C4-2B (cell line): Measurements from ENCODE around the gene GDF10.

ENCODE experiments used
- CTCF ChIP-seq: fragments of 450-650 bp; conservative IDR thresholded peaks from 2 replicates; pipeline ENCODE4 v1.5.1; 2017; ENCODE audit warnings: mild to moderate bottlenecking
- ZFX ChIP-seq: fragments of 450-650 bp; IDR thresholded peaks from 2 replicates; pipeline ENCODE4 v1.6.1; 2017

GRCh38 chr10:47331491-47331890, 31.5 kb downstream of the GDF10 start:
- TF ChIP-seq CTCF (no peak), ZFX (no peak)
